ENCODE results near the gene PSMD13. TPM values are rescaled to one million over a fixed set of nuclear protein-coding genes. Genes with fewer than 3 reads are reported as not detected.

The PSMD13 gene
- total and polyA plus RNA-seq, 2 experiments from 2014 or later = 91.8 to 146 TPM

DNA sequence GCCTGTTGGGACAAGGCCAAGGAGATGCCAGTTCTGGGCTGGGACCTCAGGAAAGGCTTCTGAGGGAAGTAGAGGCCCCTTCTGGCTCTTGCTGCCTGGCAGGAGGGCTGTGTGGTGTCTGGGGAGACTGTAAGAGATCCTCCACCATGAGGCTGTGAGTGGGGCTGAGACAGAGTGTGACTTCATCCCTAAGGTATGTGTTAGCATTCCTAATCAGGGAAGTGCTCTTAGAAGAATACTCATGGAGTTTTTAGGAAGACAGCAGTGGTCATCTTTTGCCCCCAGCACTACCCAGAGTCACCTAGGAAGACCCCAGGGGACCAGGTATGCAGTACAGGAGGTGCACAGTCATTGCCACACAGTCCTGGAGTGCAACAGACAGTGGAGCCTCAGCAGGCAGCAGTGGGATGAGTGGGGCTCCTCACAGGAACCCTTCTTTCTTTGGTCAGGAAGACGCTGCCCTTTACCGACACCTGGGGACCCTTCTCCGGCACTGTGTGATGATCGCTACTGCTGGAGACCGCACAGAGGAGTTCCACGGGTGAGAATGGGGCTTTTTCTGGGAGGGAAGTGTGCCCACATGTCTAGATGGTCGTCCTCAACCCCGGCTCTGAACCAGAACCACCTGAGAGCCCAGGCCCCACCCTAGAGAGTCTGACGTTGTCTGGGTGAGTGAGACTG is 26.5 kb upstream of the PSMD13 start:
- Histone ChIP-seq H3K9me3 (ENCODE audit: low read depth) (no peaks in the 10 kb centered on the region), H3K4me3 (no peak overlapping the region), H3K4me2 (peak overlapping the region; percentile 98), H2AFZ (no peak overlapping the region), H3K79me2 (peaks cover 51% of the 10 kb centered on the region), H3K27ac (peak overlapping the region; percentile 99), H3K27me3 (no peaks in the 10 kb centered on the region), H3K4me1 (ENCODE audit: insufficient read depth) (peaks cover 24% of the 10 kb centered on the region), H3K9me2 (replicated peaks; ENCODE audit: insufficient read depth) (no peaks in the 10 kb centered on the region), H3K36me3 (replicated peaks; ENCODE audit: insufficient read depth, low read depth) (no peaks in the 10 kb centered on the region), H4K20me1 (ENCODE audit: insufficient read depth, poor library complexity, severe bottlenecking) (peaks cover 21% of the 10 kb centered on the region)
- no peak for TF ChIP-seq EZH2 (IDR thresholded peaks at IDR 0.05; ENCODE audit: borderline replicate concordance)
- TF ChIP-seq EZH2phosphoT487 (IDR thresholded peaks at IDR 0.05; ENCODE audit: low read depth, severe bottlenecking, unreplicated experiment) = no peak
- TF ChIP-seq, protein P1, sequence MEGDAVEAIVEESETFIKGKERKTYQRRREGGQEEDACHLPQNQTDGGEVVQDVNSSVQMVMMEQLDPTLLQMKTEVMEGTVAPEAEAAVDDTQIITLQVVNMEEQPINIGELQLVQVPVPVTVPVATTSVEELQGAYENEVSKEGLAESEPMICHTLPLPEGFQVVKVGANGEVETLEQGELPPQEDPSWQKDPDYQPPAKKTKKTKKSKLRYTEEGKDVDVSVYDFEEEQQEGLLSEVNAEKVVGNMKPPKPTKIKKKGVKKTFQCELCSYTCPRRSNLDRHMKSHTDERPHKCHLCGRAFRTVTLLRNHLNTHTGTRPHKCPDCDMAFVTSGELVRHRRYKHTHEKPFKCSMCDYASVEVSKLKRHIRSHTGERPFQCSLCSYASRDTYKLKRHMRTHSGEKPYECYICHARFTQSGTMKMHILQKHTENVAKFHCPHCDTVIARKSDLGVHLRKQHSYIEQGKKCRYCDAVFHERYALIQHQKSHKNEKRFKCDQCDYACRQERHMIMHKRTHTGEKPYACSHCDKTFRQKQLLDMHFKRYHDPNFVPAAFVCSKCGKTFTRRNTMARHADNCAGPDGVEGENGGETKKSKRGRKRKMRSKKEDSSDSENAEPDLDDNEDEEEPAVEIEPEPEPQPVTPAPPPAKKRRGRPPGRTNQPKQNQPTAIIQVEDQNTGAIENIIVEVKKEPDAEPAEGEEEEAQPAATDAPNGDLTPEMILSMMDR (IDR thresholded peaks at IDR 0.05; ENCODE audit: poor library complexity) = no peak
- DNase-seq (ENCODE audit: low spot score) = no peak
- 96% methylated on average over 9 of the region's 9 CpGs for WGBS (ENCODE audit: low lambda C conversion rate, missing lambda C conversion rate)

GRCh38 chr11:210803-211180 is 26.0 kb upstream of the PSMD13 start:
- no peak overlapping the region for H3K4me3 ChIP-seq
- H3K27ac ChIP-seq = no peak overlapping the region
- H3K79me2 ChIP-seq = peaks cover 45% of the 10 kb centered on the region
- no peak for DNase-seq (ENCODE audit: low spot score)
- WGBS (ENCODE audit: low lambda C conversion rate, missing lambda C conversion rate) = 92% methylated on average over 5 of the region's 5 CpGs
- no peaks in the 10 kb centered on the region for H3K36me3 ChIP-seq (replicated peaks; ENCODE audit: insufficient read depth, low read depth)
- TF ChIP-seq EZH2 (IDR thresholded peaks at IDR 0.05; ENCODE audit: borderline replicate concordance) (no peak), EZH2phosphoT487 (IDR thresholded peaks at IDR 0.05; ENCODE audit: low read depth, severe bottlenecking, unreplicated experiment) (no peak)
- TF ChIP-seq, protein P1 (IDR thresholded peaks at IDR 0.05; ENCODE audit: poor library complexity) = no peak
- no peaks in the 10 kb centered on the region for H3K9me3 ChIP-seq (ENCODE audit: low read depth)
- peak overlapping the region; percentile 98 for H3K4me2 ChIP-seq
- no peak overlapping the region for H2AFZ ChIP-seq
- no peaks in the 10 kb centered on the region for H3K27me3 ChIP-seq
- peaks cover 16% of the 10 kb centered on the region for H4K20me1 ChIP-seq (ENCODE audit: insufficient read depth, poor library complexity, severe bottlenecking)
- no peaks in the 10 kb centered on the region for H3K9me2 ChIP-seq (replicated peaks; ENCODE audit: insufficient read depth)
- peaks cover 19% of the 10 kb centered on the region for H3K4me1 ChIP-seq (ENCODE audit: insufficient read depth)

- H2AFZ ChIP-seq = no peak overlapping the region
- no peak for DNase-seq (ENCODE audit: low spot score)
- no peaks in the 10 kb centered on the region for H3K27me3 ChIP-seq
- no peak overlapping the region for H3K4me2 ChIP-seq
- H3K4me3 ChIP-seq = no peak overlapping the region
- no peaks in the 10 kb centered on the region for H3K9me2 ChIP-seq (replicated peaks; ENCODE audit: insufficient read depth)
- H3K4me1 ChIP-seq (ENCODE audit: insufficient read depth) = peaks cover 14% of the 10 kb centered on the region
- H3K9me3 ChIP-seq (ENCODE audit: low read depth) = no peaks in the 10 kb centered on the region
- over 99% methylated on average over 5 of the region's 5 CpGs for WGBS (ENCODE audit: low lambda C conversion rate, missing lambda C conversion rate)
- no peak overlapping the region for H3K27ac ChIP-seq
- peaks cover 12% of the 10 kb centered on the region for H4K20me1 ChIP-seq (ENCODE audit: insufficient read depth, poor library complexity, severe bottlenecking)
- peaks cover 40% of the 10 kb centered on the region for H3K79me2 ChIP-seq
- no peaks in the 10 kb centered on the region for H3K36me3 ChIP-seq (replicated peaks; ENCODE audit: insufficient read depth, low read depth)
- no peak for TF ChIP-seq EZH2 (IDR thresholded peaks at IDR 0.05; ENCODE audit: borderline replicate concordance)
Observed at GRCh38 chr11:211295-211694, 25.5 kb upstream of the PSMD13 start.

DNA sequence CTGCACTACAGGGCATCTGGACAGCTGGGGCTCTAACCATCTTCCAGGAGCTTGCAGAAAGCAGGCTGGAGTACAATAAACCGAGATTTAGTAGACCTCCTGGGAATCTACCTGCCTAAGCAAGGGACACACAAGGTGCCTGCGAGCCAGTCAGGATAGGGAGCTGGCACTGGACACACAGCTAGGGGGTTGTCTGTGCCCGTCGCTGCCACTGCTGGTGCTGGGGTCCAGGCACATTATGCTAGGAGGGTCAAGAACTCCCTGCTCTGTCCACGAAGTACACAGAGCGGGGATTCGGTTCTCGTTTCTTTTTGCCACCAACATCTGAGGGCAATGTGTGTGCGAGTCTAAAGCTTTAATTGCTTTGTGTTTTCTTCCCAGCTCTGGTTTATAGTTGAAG is 25.0 kb upstream of the PSMD13 start:
- H3K9me2 ChIP-seq (replicated peaks; ENCODE audit: insufficient read depth) = no peaks in the 10 kb centered on the region
- WGBS (ENCODE audit: low lambda C conversion rate, missing lambda C conversion rate) = 98% methylated on average over 9 of the region's 9 CpGs
- H3K4me3 ChIP-seq = no peak overlapping the region
- peaks cover 36% of the 10 kb centered on the region for H3K79me2 ChIP-seq
- H3K4me1 ChIP-seq (ENCODE audit: insufficient read depth) = peaks cover 14% of the 10 kb centered on the region
- H3K4me2 ChIP-seq = no peak overlapping the region
- no peak overlapping the region for H2AFZ ChIP-seq
- no peaks in the 10 kb centered on the region for H3K27me3 ChIP-seq
- DNase-seq (ENCODE audit: low spot score) = no peak
- no peaks in the 10 kb centered on the region for H3K36me3 ChIP-seq (replicated peaks; ENCODE audit: insufficient read depth, low read depth)
- no peak overlapping the region for H3K27ac ChIP-seq
- TF ChIP-seq EZH2 (IDR thresholded peaks at IDR 0.05; ENCODE audit: borderline replicate concordance) (no peak), EZH2phosphoT487 (IDR thresholded peaks at IDR 0.05; ENCODE audit: low read depth, severe bottlenecking, unreplicated experiment) (no peak)
- TF ChIP-seq, protein P1 (IDR thresholded peaks at IDR 0.05; ENCODE audit: poor library complexity) = no peak
- H4K20me1 ChIP-seq (ENCODE audit: insufficient read depth, poor library complexity, severe bottlenecking) = peaks cover 10% of the 10 kb centered on the region
- H3K9me3 ChIP-seq (ENCODE audit: low read depth) = no peaks in the 10 kb centered on the region

Measured in hepatocyte (in vitro differentiated cells).